ENCODE data around the gene SLC26A6.

DNA sequence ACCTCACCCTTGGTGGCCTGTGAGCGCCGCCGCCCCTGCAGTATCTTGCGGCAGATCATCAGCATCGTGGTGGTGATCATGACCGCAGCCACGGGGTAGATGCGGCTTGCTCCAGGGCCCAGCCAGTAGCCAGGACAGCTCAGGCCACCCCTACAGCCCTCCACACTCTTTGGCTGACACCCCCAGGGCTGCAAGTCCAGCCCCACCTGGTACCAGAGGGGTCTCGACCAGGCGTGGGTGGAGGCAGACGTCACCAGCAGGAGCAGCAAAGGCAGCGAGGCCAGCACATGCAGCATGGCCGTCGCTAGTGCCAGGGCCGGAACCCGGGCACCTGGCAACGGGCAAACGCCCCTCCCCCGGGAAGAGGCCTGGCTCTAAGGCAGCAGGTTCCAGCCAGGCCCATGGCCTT is 13.8 kb downstream of the SLC26A6 start, which contains the start of gene TMEM89:
- TF ChIP-seq, protein P1, sequence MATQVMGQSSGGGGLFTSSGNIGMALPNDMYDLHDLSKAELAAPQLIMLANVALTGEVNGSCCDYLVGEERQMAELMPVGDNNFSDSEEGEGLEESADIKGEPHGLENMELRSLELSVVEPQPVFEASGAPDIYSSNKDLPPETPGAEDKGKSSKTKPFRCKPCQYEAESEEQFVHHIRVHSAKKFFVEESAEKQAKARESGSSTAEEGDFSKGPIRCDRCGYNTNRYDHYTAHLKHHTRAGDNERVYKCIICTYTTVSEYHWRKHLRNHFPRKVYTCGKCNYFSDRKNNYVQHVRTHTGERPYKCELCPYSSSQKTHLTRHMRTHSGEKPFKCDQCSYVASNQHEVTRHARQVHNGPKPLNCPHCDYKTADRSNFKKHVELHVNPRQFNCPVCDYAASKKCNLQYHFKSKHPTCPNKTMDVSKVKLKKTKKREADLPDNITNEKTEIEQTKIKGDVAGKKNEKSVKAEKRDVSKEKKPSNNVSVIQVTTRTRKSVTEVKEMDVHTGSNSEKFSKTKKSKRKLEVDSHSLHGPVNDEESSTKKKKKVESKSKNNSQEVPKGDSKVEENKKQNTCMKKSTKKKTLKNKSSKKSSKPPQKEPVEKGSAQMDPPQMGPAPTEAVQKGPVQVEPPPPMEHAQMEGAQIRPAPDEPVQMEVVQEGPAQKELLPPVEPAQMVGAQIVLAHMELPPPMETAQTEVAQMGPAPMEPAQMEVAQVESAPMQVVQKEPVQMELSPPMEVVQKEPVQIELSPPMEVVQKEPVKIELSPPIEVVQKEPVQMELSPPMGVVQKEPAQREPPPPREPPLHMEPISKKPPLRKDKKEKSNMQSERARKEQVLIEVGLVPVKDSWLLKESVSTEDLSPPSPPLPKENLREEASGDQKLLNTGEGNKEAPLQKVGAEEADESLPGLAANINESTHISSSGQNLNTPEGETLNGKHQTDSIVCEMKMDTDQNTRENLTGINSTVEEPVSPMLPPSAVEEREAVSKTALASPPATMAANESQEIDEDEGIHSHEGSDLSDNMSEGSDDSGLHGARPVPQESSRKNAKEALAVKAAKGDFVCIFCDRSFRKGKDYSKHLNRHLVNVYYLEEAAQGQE (IDR thresholded peaks at IDR 0.05; ENCODE audit: insufficient replicate concordance, low read depth): no peak
- TF ChIP-seq, protein P2, sequence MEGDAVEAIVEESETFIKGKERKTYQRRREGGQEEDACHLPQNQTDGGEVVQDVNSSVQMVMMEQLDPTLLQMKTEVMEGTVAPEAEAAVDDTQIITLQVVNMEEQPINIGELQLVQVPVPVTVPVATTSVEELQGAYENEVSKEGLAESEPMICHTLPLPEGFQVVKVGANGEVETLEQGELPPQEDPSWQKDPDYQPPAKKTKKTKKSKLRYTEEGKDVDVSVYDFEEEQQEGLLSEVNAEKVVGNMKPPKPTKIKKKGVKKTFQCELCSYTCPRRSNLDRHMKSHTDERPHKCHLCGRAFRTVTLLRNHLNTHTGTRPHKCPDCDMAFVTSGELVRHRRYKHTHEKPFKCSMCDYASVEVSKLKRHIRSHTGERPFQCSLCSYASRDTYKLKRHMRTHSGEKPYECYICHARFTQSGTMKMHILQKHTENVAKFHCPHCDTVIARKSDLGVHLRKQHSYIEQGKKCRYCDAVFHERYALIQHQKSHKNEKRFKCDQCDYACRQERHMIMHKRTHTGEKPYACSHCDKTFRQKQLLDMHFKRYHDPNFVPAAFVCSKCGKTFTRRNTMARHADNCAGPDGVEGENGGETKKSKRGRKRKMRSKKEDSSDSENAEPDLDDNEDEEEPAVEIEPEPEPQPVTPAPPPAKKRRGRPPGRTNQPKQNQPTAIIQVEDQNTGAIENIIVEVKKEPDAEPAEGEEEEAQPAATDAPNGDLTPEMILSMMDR (IDR thresholded peaks at IDR 0.05; ENCODE audit: insufficient read depth, low read length): no peak
- no peak for TF ChIP-seq POLR2AphosphoS5 (IDR thresholded peaks at IDR 0.05; ENCODE audit: low read depth)
- TF ChIP-seq SPI1 (IDR thresholded peaks at IDR 0.05; ENCODE audit: borderline replicate concordance, low read depth): no peak
- TF ChIP-seq GABPA (IDR thresholded peaks at IDR 0.05; ENCODE audit: low read depth): no peak
